Naive B cell (primary cell): ENCODE data around the gene RNF123. TPM values are rescaled to one million over a fixed set of nuclear protein-coding genes. Genes with fewer than 3 reads are reported as not detected.

Source experiments
- ATAC-seq, 2 donors: fragments of 150-1000 bp; cut with Tn5 transposase; 2 replicates each; pipeline ENCODE4 v1.10.0; 2021; ENCODE audit warnings: low read depth in 2 of 2, mild to moderate bottlenecking in 2 of 2, moderate library complexity in 2 of 2
- DNase-seq: peaks from one replicate; pipeline ENCODE4 v3.0.0; 2022
- H3K27ac Mint-ChIP-seq, 6 donors: one replicate each; pipeline ENCODE4 v1.8.0; 2020 to 2022; ENCODE audit warnings: mild to moderate bottlenecking in 6 of 6, mixed read lengths in 6 of 6, moderate library complexity in 5 of 6, inconsistent platforms in 2 of 6
- H3K27me3 Mint-ChIP-seq, 3 donors: one replicate each; pipeline ENCODE4 v1.8.0; 2021 to 2022; ENCODE audit warnings: mixed read lengths in 3 of 3, mild to moderate bottlenecking in 1 of 3
- H3K36me3 Mint-ChIP-seq, 2 donors: one replicate each; pipeline ENCODE4 v1.8.0; 2020 to 2022; ENCODE audit warnings: mixed read lengths in 2 of 2, inconsistent platforms in 1 of 2, mild to moderate bottlenecking in 1 of 2
- H3K4me1 Mint-ChIP-seq, 3 donors: one replicate each; pipeline ENCODE4 v1.8.0; 2020 to 2022; ENCODE audit warnings: mixed read lengths in 3 of 3, inconsistent platforms in 1 of 3, mild to moderate bottlenecking in 1 of 3, moderate library complexity in 1 of 3
- H3K4me3 Mint-ChIP-seq, 8 donors: one replicate each; pipeline ENCODE4 v1.8.0; 2020 to 2022; ENCODE audit warnings: mild to moderate bottlenecking in 8 of 8, mixed read lengths in 8 of 8, moderate library complexity in 8 of 8, inconsistent platforms in 2 of 8
- H3K9me3 Mint-ChIP-seq, 7 donors: one replicate each; pipeline ENCODE4 v1.8.0; 2020 to 2022; ENCODE audit warnings: mixed read lengths in 7 of 7, mild to moderate bottlenecking in 5 of 7, inconsistent platforms in 2 of 7, moderate library complexity in 1 of 7
- polyA plus RNA-seq, 6 donors: library from polyadenylated mRNA; unstranded; fragments of 300-500 nt; fragmentation: Illumina TruSeq; gene quantifications; one replicate each; pipeline ENCODE4 v1.2.3, GENCODE V29; 2021; ENCODE audit warnings: low read depth in 6 of 6

Gene RNF123
- polyA plus RNA-seq, 6 donors from 2014 or later = 5.7 to 19.5 (median 11.0) TPM

DNA sequence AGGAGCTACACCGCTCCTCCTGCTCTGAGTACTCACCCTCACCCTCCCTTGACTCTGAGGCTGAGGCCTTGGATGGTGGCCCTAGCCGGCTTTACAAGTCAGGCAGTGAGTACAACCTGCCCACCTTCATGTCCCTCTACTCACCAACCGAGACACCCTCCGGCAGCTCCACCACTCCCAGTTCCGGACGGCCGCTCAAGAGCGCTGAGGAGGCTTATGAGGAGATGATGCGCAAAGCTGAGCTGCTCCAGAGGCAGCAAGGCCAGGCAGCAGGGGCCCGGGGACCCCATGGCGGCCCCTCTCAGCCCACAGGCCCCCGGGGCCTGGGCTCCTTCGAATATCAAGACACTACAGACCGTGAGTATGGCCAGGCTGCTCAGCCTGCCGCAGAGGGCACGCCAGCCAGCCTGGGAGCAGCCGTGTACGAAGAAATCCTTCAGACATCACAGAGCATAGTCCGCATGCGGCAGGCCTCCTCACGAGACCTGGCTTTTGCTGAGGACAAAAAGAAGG lies 36.4 kb upstream of the RNF123 start:
- Mint-ChIP-seq H3K4me3 (no peak overlapping the region), H3K9me3 (no peaks in the 10 kb centered on the region), H3K4me1 (peaks cover 0 to 8% (median 2%) of the 10 kb centered on the region in 3 donors), H3K27ac (no peak overlapping the region), H3K36me3 (no peaks in the 10 kb centered on the region), H3K27me3 (peaks cover 0 to 6% (median 5%) of the 10 kb centered on the region in 3 donors)
- DNase-seq = no peak
- no peak for ATAC-seq

DNA sequence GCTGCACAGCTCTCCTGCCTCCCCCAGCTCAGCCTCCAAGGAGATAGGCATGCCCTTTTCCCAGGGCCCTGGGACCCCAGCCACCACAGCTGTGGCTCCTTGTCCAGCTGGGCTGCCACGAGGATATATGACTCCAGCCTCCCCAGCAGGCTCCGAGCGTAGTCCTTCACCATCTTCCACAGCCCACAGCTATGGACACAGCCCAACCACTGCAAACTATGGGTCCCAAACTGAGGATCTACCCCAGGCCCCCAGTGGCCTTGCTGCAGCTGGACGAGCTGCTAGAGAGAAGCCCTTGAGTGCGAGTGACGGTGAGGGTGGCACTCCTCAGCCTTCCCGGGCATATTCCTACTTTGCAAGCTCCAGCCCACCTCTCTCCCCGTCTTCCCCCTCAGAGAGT lies 35.7 kb upstream of the RNF123 start:
- no peak overlapping the region for H3K4me3 Mint-ChIP-seq
- H3K4me1 Mint-ChIP-seq = peaks cover 0 to 8% (median 2%) of the 10 kb centered on the region in 3 donors
- H3K27me3 Mint-ChIP-seq = peaks cover 0 to 11% (median 9%) of the 10 kb centered on the region in 3 donors
- no peaks in the 10 kb centered on the region for H3K9me3 Mint-ChIP-seq
- ATAC-seq (no peak), DNase-seq (no peak)
- H3K27ac Mint-ChIP-seq = no peak overlapping the region
- H3K36me3 Mint-ChIP-seq = no peaks in the 10 kb centered on the region

DNA sequence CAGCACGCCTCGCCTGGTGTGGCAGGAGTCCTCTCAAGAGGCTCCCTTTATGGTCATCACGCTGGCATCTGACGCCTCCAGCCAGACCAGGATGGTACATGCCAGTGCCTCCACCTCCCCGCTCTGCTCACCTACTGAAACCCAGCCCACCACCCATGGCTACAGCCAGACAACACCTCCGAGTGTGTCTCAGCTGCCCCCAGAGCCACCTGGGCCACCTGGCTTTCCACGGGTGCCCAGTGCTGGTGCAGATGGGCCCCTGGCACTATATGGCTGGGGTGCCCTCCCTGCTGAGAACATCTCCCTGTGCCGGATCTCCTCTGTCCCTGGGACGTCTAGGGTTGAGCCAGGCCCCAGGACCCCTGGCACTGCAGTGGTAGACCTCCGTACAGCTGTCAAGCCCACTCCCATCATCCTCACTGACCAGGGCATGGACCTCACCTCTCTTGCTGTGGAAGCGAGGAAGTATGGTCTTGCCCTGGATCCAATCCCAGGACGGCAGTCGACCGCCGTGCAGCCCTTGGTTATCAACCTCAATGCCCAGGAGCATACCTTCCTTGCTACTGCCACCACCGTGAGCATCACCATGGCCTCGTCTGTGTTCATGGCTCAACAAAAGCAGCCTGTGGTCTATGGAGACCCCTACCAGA lies 35.1 kb upstream of the RNF123 start:
- peaks cover 0 to 8% (median 2%) of the 10 kb centered on the region in 3 donors for H3K4me1 Mint-ChIP-seq
- no peaks in the 10 kb centered on the region for H3K36me3 Mint-ChIP-seq
- H3K27me3 Mint-ChIP-seq = peaks cover 0 to 11% (median 9%) of the 10 kb centered on the region in 3 donors
- DNase-seq (no peak), ATAC-seq (no peak)
- peak overlapping the region in 1 of 6 donors; percentile 33 for H3K27ac Mint-ChIP-seq
- H3K4me3 Mint-ChIP-seq = no peak overlapping the region
- H3K9me3 Mint-ChIP-seq = no peaks in the 10 kb centered on the region

DNA sequence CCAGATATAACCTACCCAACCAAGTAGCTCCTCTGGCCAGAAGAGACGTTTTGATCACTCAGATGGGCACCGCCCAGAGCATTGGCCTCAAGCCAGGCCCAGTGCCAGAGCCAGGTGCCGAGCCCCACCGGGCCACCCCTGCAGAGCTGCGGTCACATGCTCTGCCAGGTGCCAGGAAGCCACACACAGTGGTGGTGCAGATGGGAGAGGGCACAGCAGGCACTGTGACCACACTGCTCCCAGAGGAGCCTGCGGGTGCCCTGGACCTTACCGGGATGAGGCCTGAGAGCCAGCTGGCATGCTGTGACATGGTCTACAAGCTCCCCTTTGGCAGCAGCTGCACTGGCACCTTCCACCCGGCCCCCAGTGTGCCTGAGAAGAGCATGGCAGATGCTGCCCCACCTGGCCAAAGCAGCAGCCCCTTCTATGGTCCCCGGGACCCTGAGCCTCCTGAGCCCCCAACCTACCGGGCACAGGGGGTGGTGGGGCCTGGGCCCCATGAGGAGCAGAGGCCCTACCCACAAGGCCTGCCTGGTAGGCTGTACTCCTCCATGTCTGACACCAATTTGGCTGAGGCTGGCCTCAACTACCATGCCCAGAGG lies 34.3 kb upstream of the RNF123 start:
- peaks cover 0 to 8% (median 2%) of the 10 kb centered on the region in 3 donors for H3K4me1 Mint-ChIP-seq
- H3K27me3 Mint-ChIP-seq = peaks cover 0 to 11% (median 9%) of the 10 kb centered on the region in 3 donors
- H3K27ac Mint-ChIP-seq = no peak overlapping the region
- DNase-seq (no peak), ATAC-seq (peak; percentile 56 to 63)
- H3K36me3 Mint-ChIP-seq = no peaks in the 10 kb centered on the region
- no peak overlapping the region for H3K4me3 Mint-ChIP-seq
- no peaks in the 10 kb centered on the region for H3K9me3 Mint-ChIP-seq

DNA sequence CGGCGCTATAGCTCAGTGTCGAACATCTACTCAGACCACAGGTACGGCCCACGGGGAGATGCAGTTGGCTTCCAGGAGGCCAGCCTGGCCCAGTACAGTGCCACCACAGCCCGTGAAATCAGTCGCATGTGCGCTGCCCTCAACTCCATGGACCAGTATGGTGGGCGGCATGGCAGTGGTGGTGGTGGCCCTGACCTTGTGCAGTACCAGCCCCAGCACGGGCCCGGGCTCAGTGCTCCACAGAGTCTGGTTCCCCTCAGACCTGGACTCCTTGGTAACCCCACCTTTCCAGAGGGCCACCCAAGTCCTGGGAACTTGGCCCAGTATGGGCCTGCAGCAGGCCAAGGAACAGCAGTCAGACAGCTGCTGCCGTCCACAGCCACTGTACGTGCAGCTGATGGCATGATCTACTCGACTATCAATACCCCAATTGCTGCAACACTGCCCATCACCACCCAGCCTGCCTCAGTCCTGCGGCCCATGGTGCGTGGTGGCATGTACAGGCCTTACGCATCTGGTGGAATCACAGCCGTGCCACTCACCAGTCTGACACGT lies 33.5 kb upstream of the RNF123 start:
- Mint-ChIP-seq H3K36me3 (no peaks in the 10 kb centered on the region), H3K27me3 (peaks cover 0 to 11% (median 9%) of the 10 kb centered on the region in 3 donors), H3K27ac (no peak overlapping the region), H3K4me3 (no peak overlapping the region), H3K4me1 (peaks cover 0 to 8% (median 2%) of the 10 kb centered on the region in 3 donors), H3K9me3 (no peaks in the 10 kb centered on the region)
- DNase-seq = no peak
- ATAC-seq = no peak

DNA sequence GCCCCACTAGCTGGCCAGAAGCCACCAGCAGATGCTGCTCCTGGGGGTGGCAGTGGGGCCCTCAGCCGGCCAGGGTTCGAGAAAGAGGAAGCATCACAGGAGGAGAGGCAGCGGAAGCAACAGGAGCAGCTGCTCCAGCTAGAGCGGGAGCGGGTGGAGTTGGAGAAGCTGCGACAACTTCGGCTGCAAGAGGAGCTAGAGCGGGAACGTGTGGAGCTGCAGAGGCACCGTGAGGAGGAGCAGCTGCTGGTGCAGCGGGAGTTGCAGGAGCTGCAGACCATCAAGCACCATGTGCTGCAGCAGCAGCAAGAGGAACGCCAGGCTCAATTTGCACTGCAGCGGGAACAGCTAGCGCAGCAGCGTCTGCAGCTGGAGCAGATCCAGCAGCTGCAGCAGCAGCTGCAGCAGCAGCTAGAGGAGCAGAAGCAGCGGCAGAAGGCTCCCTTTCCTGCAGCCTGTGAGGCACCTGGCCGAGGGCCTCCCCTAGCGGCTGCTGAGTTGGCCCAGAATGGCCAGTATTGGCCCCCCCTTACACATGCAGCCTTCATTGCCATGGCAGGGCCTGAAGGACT lies 32.7 kb upstream of the RNF123 start:
- ATAC-seq (no peak), DNase-seq (no peak)
- peaks cover 0 to 8% (median 2%) of the 10 kb centered on the region in 3 donors for H3K4me1 Mint-ChIP-seq
- no peaks in the 10 kb centered on the region for H3K9me3 Mint-ChIP-seq
- H3K27ac Mint-ChIP-seq = no peak overlapping the region
- no peaks in the 10 kb centered on the region for H3K36me3 Mint-ChIP-seq
- peaks cover 0 to 16% (median 11%) of the 10 kb centered on the region in 3 donors for H3K27me3 Mint-ChIP-seq
- no peak overlapping the region for H3K4me3 Mint-ChIP-seq

DNA sequence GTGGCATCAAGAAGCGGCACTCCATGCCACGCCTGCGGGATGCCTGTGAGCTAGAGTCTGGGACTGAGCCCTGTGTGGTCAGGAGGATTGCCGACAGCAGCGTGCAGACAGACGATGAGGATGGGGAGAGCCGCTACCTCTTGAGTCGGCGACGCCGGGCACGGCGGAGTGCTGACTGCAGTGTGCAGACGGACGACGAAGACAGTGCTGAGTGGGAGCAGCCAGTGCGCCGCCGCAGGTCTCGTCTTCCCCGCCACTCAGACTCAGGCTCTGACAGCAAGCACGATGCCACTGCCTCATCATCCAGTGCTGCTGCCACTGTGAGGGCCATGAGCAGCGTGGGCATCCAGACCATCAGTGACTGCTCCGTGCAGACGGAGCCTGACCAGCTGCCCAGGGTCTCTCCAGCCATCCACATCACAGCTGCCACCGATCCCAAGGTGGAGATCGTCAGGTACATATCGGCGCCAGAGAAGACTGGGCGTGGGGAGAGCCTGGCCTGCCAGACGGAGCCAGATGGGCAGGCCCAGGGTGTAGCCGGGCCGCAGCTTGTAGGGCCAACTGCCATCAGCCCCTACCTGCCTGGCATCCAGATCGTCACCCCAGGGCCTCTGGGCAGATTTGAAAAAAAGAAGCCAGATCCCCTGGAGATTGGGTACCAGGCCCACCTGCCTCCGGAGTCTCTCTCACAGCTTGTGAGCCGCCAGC lies 32.0 kb upstream of the RNF123 start:
- Mint-ChIP-seq H3K4me3 (no peak overlapping the region), H3K27ac (no peak overlapping the region), H3K4me1 (peaks cover 0 to 8% (median 2%) of the 10 kb centered on the region in 3 donors), H3K9me3 (no peaks in the 10 kb centered on the region), H3K36me3 (no peaks in the 10 kb centered on the region), H3K27me3 (peaks cover 0 to 16% (median 11%) of the 10 kb centered on the region in 3 donors)
- ATAC-seq (no peak), DNase-seq (no peak)

DNA sequence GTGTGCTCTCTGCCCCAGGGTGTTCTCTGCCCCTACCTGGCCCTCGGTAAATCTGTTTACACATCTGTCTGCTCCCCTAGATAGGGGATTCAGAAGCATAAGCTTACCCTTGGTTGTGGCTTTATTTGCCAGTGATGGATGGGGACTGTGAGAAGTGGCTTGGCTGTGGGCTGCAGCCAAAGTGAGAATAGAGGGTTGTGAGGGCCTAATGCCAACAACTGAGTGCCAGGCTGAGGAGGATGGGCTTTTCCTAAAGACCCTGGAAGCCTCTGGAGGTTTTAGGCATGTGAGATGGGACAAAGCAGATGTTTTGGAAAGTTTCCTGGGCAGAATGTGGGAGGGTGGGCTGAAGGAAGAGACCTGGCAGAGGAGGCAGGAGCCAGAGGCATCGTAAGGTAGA lies 30.6 kb upstream of the RNF123 start:
- Mint-ChIP-seq H3K27me3 (peaks cover 0 to 16% (median 12%) of the 10 kb centered on the region in 3 donors), H3K9me3 (no peaks in the 10 kb centered on the region), H3K27ac (peak overlapping the region in 1 of 6 donors; percentile 49), H3K4me1 (peaks cover 0 to 7% (median 2%) of the 10 kb centered on the region in 3 donors), H3K36me3 (no peaks in the 10 kb centered on the region), H3K4me3 (no peak overlapping the region)
- DNase-seq (no peak), ATAC-seq (no peak)

DNA sequence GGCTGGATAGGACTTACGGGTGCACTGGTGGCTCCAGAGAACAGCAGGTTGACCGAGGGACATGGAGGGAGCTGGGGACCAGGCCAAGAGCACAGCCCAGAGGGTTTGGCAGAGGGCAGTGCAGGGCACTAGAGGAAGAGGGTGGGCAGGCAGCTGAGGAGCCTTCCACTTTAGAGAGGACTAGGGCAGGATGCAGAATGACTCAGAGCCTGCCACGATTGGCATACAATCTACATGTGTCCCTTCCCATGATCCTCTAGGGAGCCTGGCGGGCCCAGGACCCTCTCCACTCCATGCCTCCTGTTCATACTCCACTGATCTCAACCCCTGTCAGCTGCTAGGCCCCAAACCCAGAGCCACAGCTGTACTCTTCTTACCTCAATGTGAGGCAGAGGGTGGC lies 29.6 kb upstream of the RNF123 start:
- no peak for ATAC-seq
- Mint-ChIP-seq H3K4me1 (peaks cover 0 to 2% (median 0%) of the 10 kb centered on the region in 3 donors), H3K9me3 (no peaks in the 10 kb centered on the region), H3K4me3 (no peak overlapping the region), H3K36me3 (no peaks in the 10 kb centered on the region), H3K27ac (no peak overlapping the region), H3K27me3 (peaks cover 0 to 20% (median 16%) of the 10 kb centered on the region in 3 donors)
- DNase-seq = no peak

DNA sequence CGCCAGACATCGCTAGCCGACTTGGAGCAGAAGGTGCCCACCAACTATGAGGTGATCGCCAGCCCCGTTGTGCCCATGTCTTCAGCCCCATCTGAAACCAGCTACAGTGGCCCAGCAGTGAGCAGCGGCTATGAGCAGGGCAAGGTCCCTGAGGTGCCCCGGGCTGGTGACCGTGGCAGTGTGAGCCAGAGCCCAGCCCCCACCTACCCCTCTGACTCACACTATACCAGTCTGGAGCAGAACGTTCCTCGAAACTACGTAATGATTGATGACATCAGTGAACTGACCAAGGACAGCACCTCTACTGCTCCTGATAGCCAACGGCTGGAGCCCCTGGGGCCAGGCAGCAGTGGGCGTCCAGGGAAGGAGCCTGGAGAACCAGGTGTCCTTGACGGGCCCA lies 28.1 kb upstream of the RNF123 start:
- H3K27ac Mint-ChIP-seq = no peak overlapping the region
- peaks cover 0 to 26% (median 15%) of the 10 kb centered on the region in 3 donors for H3K27me3 Mint-ChIP-seq
- H3K4me3 Mint-ChIP-seq = no peak overlapping the region
- ATAC-seq (no peak), DNase-seq (no peak)
- no peaks in the 10 kb centered on the region for H3K4me1 Mint-ChIP-seq
- H3K9me3 Mint-ChIP-seq = no peaks in the 10 kb centered on the region
- H3K36me3 Mint-ChIP-seq = no peaks in the 10 kb centered on the region

DNA sequence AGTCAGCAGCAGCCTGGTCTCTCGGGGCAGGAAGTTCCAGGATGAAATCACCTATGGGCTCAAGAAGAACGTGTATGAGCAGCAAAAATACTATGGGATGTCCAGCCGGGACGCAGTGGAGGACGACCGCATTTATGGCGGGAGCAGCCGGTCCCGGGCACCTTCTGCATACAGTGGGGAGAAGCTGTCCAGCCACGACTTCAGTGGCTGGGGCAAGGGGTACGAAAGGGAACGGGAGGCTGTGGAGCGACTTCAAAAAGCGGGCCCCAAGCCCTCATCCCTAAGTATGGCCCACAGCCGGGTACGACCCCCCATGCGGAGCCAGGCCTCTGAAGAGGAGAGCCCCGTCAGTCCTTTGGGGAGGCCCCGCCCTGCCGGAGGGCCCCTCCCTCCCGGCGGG lies 27.3 kb upstream of the RNF123 start:
- H3K27ac Mint-ChIP-seq = peak overlapping the region in 1 of 6 donors; percentile 88
- H3K36me3 Mint-ChIP-seq = no peaks in the 10 kb centered on the region
- H3K4me1 Mint-ChIP-seq = no peaks in the 10 kb centered on the region
- ATAC-seq = no peak
- peak overlapping the region in 1 of 8 donors; percentile 74 for H3K4me3 Mint-ChIP-seq
- no peak for DNase-seq
- peaks cover 0 to 21% (median 11%) of the 10 kb centered on the region in 3 donors for H3K27me3 Mint-ChIP-seq
- H3K9me3 Mint-ChIP-seq = no peaks in the 10 kb centered on the region

DNA sequence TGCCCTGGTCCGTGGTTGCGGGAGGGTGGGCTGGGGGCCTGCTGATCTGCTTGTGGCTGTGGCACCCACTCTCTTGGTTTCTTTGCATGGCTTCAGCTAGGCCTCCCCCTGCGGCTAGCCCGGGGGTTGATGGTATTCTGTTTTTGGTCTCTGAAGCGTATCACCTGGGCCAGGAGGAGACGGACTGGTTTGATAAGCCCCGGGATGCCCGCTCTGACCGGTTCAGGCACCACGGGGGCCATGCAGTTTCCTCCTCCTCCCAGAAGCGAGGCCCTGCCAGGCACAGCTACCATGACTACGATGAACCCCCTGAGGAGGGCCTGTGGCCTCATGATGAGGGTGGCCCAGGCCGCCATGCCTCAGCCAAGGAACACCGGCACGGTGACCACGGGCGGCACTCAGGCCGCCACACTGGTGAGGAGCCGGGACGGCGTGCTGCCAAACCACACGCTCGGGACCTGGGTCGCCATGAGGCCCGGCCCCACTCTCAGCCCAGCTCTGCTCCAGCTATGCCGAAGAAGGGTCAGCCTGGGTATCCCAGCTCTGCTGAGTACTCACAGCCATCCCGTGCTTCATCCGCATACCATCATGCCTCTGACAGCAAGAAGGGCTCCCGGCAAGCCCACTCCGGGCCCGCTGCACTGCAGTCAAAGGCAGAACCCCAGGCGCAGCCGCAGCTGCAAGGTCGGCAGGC lies 26.5 kb upstream of the RNF123 start:
- no peak overlapping the region for H3K4me3 Mint-ChIP-seq
- no peak overlapping the region for H3K27ac Mint-ChIP-seq
- H3K36me3 Mint-ChIP-seq = no peaks in the 10 kb centered on the region
- no peaks in the 10 kb centered on the region for H3K4me1 Mint-ChIP-seq
- no peak for ATAC-seq
- no peaks in the 10 kb centered on the region for H3K9me3 Mint-ChIP-seq
- no peak for DNase-seq
- H3K27me3 Mint-ChIP-seq = peaks cover 0 to 21% (median 11%) of the 10 kb centered on the region in 3 donors

DNA sequence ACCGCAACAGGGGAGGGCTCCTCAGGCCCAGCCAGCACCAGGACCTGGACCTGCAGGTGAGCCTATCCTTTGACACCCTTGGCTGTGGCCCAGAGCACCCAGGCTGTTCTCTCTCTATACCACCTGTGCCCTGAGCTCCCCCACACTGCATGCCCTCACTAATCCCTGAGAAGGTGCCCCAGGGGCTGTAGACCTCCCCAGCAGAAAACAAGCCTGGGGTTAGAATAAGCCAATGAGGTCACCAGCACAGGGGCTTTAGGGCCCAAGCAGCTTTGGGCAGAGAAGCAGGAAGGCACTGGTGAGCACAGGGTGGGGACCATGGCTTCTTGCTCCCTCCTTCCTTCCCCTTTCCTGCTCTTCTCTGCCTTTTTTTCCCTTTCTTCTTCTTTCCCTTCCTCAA lies 25.5 kb upstream of the RNF123 start:
- H3K4me1 Mint-ChIP-seq = no peaks in the 10 kb centered on the region
- H3K9me3 Mint-ChIP-seq = no peaks in the 10 kb centered on the region
- no peak overlapping the region for H3K4me3 Mint-ChIP-seq
- ATAC-seq (no peak), DNase-seq (no peak)
- no peaks in the 10 kb centered on the region for H3K36me3 Mint-ChIP-seq
- peaks cover 0 to 16% (median 14%) of the 10 kb centered on the region in 3 donors for H3K27me3 Mint-ChIP-seq
- H3K27ac Mint-ChIP-seq = peak overlapping the region in 2 of 6 donors; percentile 38 to 56
